ENCODE results near the gene CCDC142. TPM values are rescaled to one million over a fixed set of nuclear protein-coding genes. Genes with fewer than 3 reads are reported as not detected.

CCDC142 gene
- total RNA-seq, 1 donor from 2014 or later = 16.1 TPM

DNA sequence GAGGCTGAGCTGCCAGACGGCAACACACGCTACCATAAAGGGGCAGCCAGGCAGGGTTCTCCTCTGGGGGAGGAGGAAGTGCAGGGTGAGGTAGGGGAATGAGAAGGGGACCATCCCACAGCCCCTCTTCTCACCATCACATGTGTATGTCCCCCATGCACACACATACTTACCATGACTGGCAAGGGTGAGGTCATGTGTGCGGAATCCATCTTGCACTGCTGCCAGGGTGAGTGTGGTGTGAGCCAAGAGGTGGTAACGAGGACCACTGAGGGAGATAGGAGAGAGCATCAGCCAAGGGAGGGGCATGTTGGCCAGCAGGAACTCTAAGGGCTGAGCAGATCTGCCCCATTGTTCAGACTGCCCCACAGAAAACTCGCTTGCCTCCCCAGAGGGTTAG lies 54.1 kb downstream of the CCDC142 start:
- peaks cover 33% of the 10 kb centered on the region for H3K36me3 ChIP-seq

DNA sequence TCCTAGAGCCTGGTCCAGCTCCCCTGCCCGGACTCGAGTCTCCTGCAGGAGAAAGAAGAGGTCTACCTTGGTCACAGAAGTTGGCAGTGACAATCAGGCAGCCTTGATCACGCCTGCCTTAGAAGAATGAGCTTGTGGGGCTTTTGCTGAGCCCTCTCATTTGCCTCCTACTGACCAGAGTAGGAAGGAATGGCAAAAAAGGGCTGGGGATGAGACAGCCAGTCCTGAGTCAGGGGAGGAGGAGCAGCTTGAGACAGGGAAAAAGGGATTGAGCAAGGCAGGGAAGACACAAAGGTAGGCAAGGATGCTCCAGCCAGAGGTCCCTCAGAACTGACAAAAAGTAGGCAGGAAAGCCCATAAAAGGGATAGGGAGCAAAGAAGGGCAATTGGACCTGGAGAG lies 55.2 kb downstream of the CCDC142 start:
- intact Hi-C loops (cut with DNase I) = no loop called here
- Histone ChIP-seq H3K36me3 (peaks cover 33% of the 10 kb centered on the region), H3K27me3 (no peaks in the 10 kb centered on the region), H3K4me3 (no peak overlapping the region), H3K9me3 (no peaks in the 10 kb centered on the region), H3K27ac (no peak overlapping the region), H3K4me1 (no peaks in the 10 kb centered on the region)
- DNase-seq (peak; percentile 19), ATAC-seq (no peak)
- TF ChIP-seq, protein P1, sequence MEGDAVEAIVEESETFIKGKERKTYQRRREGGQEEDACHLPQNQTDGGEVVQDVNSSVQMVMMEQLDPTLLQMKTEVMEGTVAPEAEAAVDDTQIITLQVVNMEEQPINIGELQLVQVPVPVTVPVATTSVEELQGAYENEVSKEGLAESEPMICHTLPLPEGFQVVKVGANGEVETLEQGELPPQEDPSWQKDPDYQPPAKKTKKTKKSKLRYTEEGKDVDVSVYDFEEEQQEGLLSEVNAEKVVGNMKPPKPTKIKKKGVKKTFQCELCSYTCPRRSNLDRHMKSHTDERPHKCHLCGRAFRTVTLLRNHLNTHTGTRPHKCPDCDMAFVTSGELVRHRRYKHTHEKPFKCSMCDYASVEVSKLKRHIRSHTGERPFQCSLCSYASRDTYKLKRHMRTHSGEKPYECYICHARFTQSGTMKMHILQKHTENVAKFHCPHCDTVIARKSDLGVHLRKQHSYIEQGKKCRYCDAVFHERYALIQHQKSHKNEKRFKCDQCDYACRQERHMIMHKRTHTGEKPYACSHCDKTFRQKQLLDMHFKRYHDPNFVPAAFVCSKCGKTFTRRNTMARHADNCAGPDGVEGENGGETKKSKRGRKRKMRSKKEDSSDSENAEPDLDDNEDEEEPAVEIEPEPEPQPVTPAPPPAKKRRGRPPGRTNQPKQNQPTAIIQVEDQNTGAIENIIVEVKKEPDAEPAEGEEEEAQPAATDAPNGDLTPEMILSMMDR (IDR thresholded peaks at IDR 0.05) = no peak

More for the DNA sequence above, 54.1 kb downstream of the CCDC142 start:
- Histone ChIP-seq H3K4me1 (no peaks in the 10 kb centered on the region), H3K4me3 (no peak overlapping the region), H3K27ac (no peak overlapping the region), H3K27me3 (no peaks in the 10 kb centered on the region), H3K9me3 (no peaks in the 10 kb centered on the region)
- intact Hi-C loops (cut with DNase I) = no loop called here
- DNase-seq = peak; percentile 28
- TF ChIP-seq, protein P1 (IDR thresholded peaks at IDR 0.05) = no peak
- ATAC-seq = no peak

DNA sequence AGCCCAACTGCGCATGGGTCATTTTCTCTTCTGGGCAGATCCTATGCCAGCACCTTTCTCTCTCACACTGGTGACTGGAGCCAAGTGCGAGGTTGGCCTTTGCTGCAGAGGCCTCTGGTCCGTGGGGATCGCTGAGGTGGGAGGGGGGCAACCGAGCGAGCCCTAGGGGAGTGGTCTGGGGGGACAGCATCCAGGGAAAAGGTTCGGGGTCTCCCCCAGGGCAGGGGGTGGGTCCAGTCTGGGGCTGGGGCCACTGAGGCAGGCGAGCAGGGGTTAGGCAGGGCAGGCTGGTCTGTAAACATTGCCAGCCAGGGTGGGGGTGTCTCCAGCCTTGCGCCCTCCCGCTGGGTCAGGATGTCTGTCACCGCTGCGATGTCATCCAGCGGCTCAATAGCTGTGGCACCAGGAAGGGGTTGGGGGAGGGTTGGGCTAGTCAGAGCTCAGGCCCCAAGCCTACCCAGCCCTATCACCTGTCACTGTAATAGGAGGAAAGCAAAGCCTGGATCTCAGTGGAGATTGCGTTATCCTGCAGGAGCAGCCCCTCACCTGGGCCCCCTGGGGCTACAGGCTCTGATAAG lies 56.5 kb downstream of the CCDC142 start:
- Histone ChIP-seq H3K27ac (no peak overlapping the region), H3K4me1 (peaks cover 5% of the 10 kb centered on the region), H3K27me3 (no peaks in the 10 kb centered on the region), H3K36me3 (peaks cover 25% of the 10 kb centered on the region), H3K9me3 (no peaks in the 10 kb centered on the region), H3K4me3 (no peak overlapping the region)
- intact Hi-C loops (cut with DNase I) = no loop called here
- TF ChIP-seq, protein P1 (IDR thresholded peaks at IDR 0.05) = no peak
- ATAC-seq (no peak), DNase-seq (peak; percentile 39)

DNA sequence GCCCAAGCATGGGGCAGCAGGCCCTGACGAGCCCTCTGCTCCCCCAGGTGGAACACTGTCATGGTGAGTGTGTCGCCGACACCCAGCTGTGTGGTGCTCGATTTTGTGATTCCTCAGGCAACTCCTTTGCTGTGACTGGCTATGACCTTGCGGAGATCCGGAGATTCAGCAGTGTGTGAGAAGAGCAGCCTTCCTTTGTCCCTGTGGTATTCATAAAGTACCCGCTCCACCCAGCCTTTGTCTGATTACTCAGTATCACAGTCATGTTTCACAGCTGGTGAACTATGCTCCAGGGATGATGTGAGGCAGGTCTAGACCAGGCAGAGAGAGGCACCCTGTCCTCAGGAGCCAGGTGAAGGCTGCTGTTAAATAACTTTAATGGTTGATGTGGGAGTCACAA lies 57.3 kb downstream of the CCDC142 start:
- TF ChIP-seq, protein P1 (IDR thresholded peaks at IDR 0.05) = no peak
- DNase-seq (peak; percentile 34), ATAC-seq (no peak)
- no peaks in the 10 kb centered on the region for H3K9me3 ChIP-seq
- peaks cover 24% of the 10 kb centered on the region for H3K36me3 ChIP-seq
- intact Hi-C loops (cut with DNase I) = no loop called here
- no peak overlapping the region for H3K27ac ChIP-seq
- H3K27me3 ChIP-seq = no peaks in the 10 kb centered on the region
- H3K4me3 ChIP-seq = no peak overlapping the region
- peaks cover 10% of the 10 kb centered on the region for H3K4me1 ChIP-seq

DNA sequence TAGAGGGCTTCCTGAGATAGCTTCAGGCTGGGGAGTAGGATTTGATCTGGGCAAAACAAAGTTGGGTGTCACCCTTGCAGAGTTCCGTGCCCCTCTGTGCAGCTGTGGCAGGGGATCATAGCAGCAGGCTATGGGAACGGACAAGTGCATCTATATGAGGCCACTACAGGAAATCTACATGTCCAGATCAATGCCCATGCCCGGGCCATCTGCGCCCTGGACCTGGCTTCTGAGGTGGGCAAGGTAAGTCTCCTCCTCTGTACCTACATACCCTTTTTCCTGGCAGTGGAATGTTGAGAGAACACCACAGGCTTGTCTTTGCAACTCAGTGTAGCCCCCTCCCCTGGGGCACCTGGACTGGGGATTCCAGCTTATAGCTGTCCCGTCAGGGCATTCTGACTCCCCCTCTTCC lies 57.8 kb downstream of the CCDC142 start:
- intact Hi-C loops (cut with DNase I) = no loop called here
- no peak overlapping the region for H3K4me3 ChIP-seq
- no peak overlapping the region for H3K27ac ChIP-seq
- H3K36me3 ChIP-seq = peaks cover 22% of the 10 kb centered on the region
- DNase-seq (no peak), ATAC-seq (no peak)
- no peaks in the 10 kb centered on the region for H3K27me3 ChIP-seq
- peaks cover 10% of the 10 kb centered on the region for H3K4me1 ChIP-seq
- TF ChIP-seq, protein P1 (IDR thresholded peaks at IDR 0.05) = no peak
- no peaks in the 10 kb centered on the region for H3K9me3 ChIP-seq
